Measurements from ENCODE around the gene RAB3C. TPM values are rescaled to one million over a fixed set of nuclear protein-coding genes. Genes with fewer than 3 reads are reported as not detected.

Gene RAB3C
- total and polyA plus RNA-seq, 12 donors = 0.08 to 4.9 (median 0.37) TPM

DNA sequence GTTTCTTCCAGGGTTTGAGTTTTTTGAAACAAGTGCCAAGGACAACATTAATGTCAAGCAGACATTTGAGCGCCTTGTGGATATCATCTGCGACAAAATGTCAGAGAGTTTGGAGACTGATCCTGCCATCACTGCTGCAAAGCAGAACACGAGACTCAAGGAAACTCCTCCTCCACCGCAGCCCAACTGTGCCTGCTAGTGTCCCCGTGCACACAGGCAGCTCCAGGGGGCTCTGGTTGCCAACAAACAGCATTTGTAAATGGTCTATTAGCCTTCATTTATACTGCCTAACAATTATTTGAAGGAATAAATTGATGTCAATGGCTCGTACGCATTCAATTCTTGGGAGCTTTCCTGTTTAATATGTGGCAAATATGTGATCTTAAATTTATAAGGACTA, 268.3 kb downstream of the RAB3C start:
- Histone ChIP-seq H3K27me3 (peaks cover 0 to 6% (median 0%) of the 10 kb centered on the region in 7 donors), H3K9me3 (no peaks in the 10 kb centered on the region), H3K4me1 (peaks cover 0 to 4% (median 0%) of the 10 kb centered on the region in 9 donors), H3K4me3 (no peak overlapping the region), H3K27ac (no peak overlapping the region), H3K36me3 (no peaks in the 10 kb centered on the region)
- WGBS, 2 donors = 66 to 68% methylated on average over 7 of the region's 7 CpGs
- intact Hi-C loops (cut with DNase I) = loop anchor here in 4 of 10 donors (2.0 to 5.0 kb wide), 2 partner anchors 352 to 354 kb away; no protein-coding TSS in a partner anchor
- DNase-seq (no peak), ATAC-seq (no peak)
- TF ChIP-seq, protein P1, sequence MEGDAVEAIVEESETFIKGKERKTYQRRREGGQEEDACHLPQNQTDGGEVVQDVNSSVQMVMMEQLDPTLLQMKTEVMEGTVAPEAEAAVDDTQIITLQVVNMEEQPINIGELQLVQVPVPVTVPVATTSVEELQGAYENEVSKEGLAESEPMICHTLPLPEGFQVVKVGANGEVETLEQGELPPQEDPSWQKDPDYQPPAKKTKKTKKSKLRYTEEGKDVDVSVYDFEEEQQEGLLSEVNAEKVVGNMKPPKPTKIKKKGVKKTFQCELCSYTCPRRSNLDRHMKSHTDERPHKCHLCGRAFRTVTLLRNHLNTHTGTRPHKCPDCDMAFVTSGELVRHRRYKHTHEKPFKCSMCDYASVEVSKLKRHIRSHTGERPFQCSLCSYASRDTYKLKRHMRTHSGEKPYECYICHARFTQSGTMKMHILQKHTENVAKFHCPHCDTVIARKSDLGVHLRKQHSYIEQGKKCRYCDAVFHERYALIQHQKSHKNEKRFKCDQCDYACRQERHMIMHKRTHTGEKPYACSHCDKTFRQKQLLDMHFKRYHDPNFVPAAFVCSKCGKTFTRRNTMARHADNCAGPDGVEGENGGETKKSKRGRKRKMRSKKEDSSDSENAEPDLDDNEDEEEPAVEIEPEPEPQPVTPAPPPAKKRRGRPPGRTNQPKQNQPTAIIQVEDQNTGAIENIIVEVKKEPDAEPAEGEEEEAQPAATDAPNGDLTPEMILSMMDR (IDR thresholded peaks at IDR 0.05) = no peak

DNA sequence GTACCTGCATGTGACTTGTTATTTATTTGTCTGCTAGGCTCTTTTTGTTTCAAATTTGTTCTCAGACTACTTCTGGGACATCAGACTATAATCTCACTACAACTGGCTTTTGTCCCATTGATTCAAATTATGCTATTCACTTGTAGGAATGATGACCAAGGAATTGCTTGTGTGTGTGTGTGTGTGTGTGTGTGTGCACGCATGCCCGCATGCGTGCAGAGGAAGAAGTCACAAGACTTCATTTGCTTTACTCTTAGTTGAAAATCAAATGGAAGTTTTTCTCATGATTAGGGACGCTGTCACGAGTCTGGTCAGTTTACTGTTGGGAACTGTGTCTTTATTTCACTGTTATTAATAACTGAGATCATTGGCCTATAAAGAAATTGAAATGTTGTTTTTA, 268.7 kb downstream of the RAB3C start:
- Histone ChIP-seq H3K4me1 (peaks cover 0 to 4% (median 0%) of the 10 kb centered on the region in 9 donors), H3K9me3 (no peaks in the 10 kb centered on the region), H3K27me3 (peaks cover 0 to 6% (median 0%) of the 10 kb centered on the region in 7 donors), H3K27ac (no peak overlapping the region), H3K36me3 (no peaks in the 10 kb centered on the region), H3K4me3 (no peak overlapping the region)
- ATAC-seq = no peak
- TF ChIP-seq, protein P1 (IDR thresholded peaks at IDR 0.05) = no peak
- intact Hi-C loops (cut with DNase I) = loop anchor here in 4 of 10 donors (2.0 to 5.0 kb wide), 2 partner anchors 353 to 354 kb away; no protein-coding TSS in a partner anchor
- no peak for DNase-seq
- WGBS, 2 donors = 92 to 93% methylated on average over 5 of the region's 5 CpGs

- TF ChIP-seq, protein P1 (IDR thresholded peaks at IDR 0.05) = no peak
- Histone ChIP-seq H3K9me3 (no peaks in the 10 kb centered on the region), H3K27me3 (peaks cover 0 to 4% (median 0%) of the 10 kb centered on the region in 7 donors), H3K27ac (no peak overlapping the region), H3K36me3 (no peaks in the 10 kb centered on the region), H3K4me3 (no peak overlapping the region), H3K4me1 (peaks cover 0 to 4% (median 0%) of the 10 kb centered on the region in 9 donors)
- WGBS, 2 donors = 70 to 76% methylated on average over 1 of the region's 1 CpG
- no peak for ATAC-seq
- intact Hi-C loops (cut with DNase I) = loop anchor here in 2 of 10 donors (5.0 kb wide), 1 partner anchor 355 kb away; no protein-coding TSS in a partner anchor
- DNase-seq = no peak
Observed at GRCh38 chr5:58852566-58852965, 269.7 kb downstream of the RAB3C start.

- intact Hi-C loops (cut with DNase I) = loop anchor here in 2 of 10 donors (5.0 kb wide), 1 partner anchor 357 kb away; no protein-coding TSS in a partner anchor
- Histone ChIP-seq H3K27me3 (no peaks in the 10 kb centered on the region), H3K27ac (no peak overlapping the region), H3K4me3 (no peak overlapping the region), H3K9me3 (no peaks in the 10 kb centered on the region), H3K36me3 (no peaks in the 10 kb centered on the region), H3K4me1 (peaks cover 0 to 4% (median 0%) of the 10 kb centered on the region in 9 donors)
- DNase-seq (no peak), ATAC-seq (no peak)
- WGBS, 2 donors = 90 to 92% methylated on average over 2 of the region's 2 CpGs
- TF ChIP-seq, protein P1 (IDR thresholded peaks at IDR 0.05) = no peak
Observed at GRCh38 chr5:58854441-58854840, 271.6 kb downstream of the RAB3C start.

All from heart right ventricle (tissue), 16 donors.